ENCODE data around the gene CXCL16. TPM values are rescaled to one million over a fixed set of nuclear protein-coding genes. Genes with fewer than 3 reads are reported as not detected.

Gene CXCL16
- total and polyA plus RNA-seq, 2 of the 13 experiments (the other 11 are each of a cell fraction or from before 2014, with no cell fraction given), result 9.4 to 101 TPM

- TF ChIP-seq GLMP (CRISPR knock-in tag; IDR thresholded peaks at IDR 0.05; ENCODE audit: borderline replicate concordance), result peak; percentile 8; the same call in 1 of the 2 replicates
- TF ChIP-seq FOXO4 (CRISPR knock-in tag; conservative IDR thresholded peaks at IDR 0.05), result no peak
- TF ChIP-seq RBM39 (IDR thresholded peaks at IDR 0.05; ENCODE audit: low read depth, low read length, poor library complexity, severe bottlenecking), result peak; percentile 77
- peak; percentile 66 for TF ChIP-seq TAF15 (IDR thresholded peaks at IDR 0.05; ENCODE audit: low read depth, low read length, poor library complexity, severe bottlenecking)
- TF ChIP-seq MAF1 (CRISPR knock-in tag; IDR thresholded peaks at IDR 0.05; ENCODE audit: borderline replicate concordance), result no peak
- TF ChIP-seq ZNF850 (CRISPR knock-in tag; conservative IDR thresholded peaks at IDR 0.05), result no peak
- TF ChIP-seq ZBTB20 (CRISPR knock-in tag; IDR thresholded peaks at IDR 0.05; ENCODE audit: borderline replicate concordance, low read depth), result 0 out of 2 replicates have a peak, but pooled peaks have one; percentile 64
- TF ChIP-seq HCFC1 (IDR thresholded peaks at IDR 0.05; ENCODE audit: low read depth, low read length), result no peak
- no peak for TF ChIP-seq ZNF567 (CRISPR knock-in tag; IDR thresholded peaks at IDR 0.05; ENCODE audit: borderline replicate concordance)
- TF ChIP-seq ZNF782 (CRISPR knock-in tag; IDR thresholded peaks at IDR 0.05; ENCODE audit: borderline replicate concordance), result no peak
- TF ChIP-seq, protein P1, sequence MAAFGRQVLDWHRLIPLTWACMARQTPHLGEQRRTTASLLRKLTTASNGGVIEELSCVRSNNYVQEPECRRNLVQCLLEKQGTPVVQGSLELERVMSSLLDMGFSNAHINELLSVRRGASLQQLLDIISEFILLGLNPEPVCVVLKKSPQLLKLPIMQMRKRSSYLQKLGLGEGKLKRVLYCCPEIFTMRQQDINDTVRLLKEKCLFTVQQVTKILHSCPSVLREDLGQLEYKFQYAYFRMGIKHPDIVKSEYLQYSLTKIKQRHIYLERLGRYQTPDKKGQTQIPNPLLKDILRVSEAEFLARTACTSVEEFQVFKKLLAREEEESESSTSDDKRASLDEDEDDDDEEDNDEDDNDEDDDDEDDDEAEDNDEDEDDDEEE (CRISPR knock-in tag; IDR thresholded peaks at IDR 0.05), result no peak
- TF ChIP-seq ATRX (CRISPR knock-in tag; IDR thresholded peaks at IDR 0.05; ENCODE audit: borderline replicate concordance), result no peak
- TF ChIP-seq MXD3 (CRISPR knock-in tag; IDR thresholded peaks at IDR 0.05), result peak; percentile 42; the same call in 1 of the 2 replicates
- TF ChIP-seq, protein P2, sequence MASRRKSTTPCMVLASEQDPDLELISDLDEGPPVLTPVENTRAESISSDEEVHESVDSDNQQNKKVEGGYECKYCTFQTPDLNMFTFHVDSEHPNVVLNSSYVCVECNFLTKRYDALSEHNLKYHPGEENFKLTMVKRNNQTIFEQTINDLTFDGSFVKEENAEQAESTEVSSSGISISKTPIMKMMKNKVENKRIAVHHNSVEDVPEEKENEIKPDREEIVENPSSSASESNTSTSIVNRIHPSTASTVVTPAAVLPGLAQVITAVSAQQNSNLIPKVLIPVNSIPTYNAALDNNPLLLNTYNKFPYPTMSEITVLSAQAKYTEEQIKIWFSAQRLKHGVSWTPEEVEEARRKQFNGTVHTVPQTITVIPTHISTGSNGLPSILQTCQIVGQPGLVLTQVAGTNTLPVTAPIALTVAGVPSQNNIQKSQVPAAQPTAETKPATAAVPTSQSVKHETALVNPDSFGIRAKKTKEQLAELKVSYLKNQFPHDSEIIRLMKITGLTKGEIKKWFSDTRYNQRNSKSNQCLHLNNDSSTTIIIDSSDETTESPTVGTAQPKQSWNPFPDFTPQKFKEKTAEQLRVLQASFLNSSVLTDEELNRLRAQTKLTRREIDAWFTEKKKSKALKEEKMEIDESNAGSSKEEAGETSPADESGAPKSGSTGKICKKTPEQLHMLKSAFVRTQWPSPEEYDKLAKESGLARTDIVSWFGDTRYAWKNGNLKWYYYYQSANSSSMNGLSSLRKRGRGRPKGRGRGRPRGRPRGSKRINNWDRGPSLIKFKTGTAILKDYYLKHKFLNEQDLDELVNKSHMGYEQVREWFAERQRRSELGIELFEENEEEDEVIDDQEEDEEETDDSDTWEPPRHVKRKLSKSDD (CRISPR knock-in tag; IDR thresholded peaks at IDR 0.05; ENCODE audit: low read depth), result no peak
- TF ChIP-seq CENPT (CRISPR knock-in tag; IDR thresholded peaks at IDR 0.05; ENCODE audit: low read depth), result no peak
- no peak; a peak in 1 of 4 replicates for TF ChIP-seq EP300 (IDR thresholded peaks at IDR 0.05; ENCODE audit: low read depth in 2 of 2, low read length in 2 of 2)
- TF ChIP-seq EP300 (CRISPR knock-in tag; IDR thresholded peaks at IDR 0.05; ENCODE audit: borderline replicate concordance), result no peak
- peak; percentile 62 for TF ChIP-seq FOXA3 (CRISPR knock-in tag; IDR thresholded peaks at IDR 0.05)
- no peak for TF ChIP-seq CREB1 (IDR thresholded peaks at IDR 0.05)
- TF ChIP-seq CREB1 (CRISPR knock-in tag; IDR thresholded peaks at IDR 0.05), result peak; percentile 32; the same call in 1 of the 2 replicates
Measured at GRCh38 chr17:4788807-4789700, 49.3 kb upstream of the CXCL16 start, which contains the start of gene GLTPD2 (continued).

Measured in HepG2 (cell line).